ENCODE measurements around the gene KLHL30.

Gene KLHL30

DNA sequence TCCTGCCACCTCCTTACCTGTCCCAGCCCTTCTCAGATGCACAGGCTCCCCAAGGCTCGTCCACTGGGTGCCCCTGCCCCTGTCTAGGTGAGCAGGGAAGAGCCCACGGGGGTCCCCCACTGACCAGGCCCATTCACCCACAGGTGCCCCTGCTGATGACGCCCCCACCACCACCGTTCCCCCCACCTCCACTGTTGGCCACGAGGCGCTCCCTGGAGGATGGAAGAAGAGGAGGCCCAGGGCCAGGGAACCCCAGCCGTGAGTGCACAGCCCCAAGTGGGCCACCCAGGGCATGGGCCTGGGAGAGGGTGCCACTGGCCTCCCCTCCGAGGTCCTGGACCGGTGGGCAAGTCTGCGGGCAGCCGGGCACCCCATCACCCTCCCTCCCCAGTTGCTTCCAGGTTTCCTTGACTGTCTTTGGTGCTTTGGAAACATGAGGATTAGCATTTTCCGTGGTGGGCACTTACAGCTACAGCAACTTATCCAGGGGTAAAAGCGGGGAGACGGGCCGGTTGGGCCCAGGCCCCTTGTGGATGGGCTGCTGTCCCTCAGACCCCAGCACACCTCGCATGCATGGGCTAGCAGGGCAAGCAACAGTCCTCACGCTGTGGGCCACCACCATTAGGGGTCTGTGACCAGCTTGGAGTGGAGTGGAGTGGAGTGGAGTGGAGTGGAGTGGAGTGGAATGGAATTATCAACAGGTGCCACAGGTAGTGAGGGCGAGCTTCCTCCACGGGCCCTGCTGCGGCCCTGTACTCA, 13.2 kb upstream of the KLHL30 start:
- in situ Hi-C loops (cut with MboI; ENCODE audit: low sequenced_read_pairs, unreplicated experiment) = no loop called here
- TF ChIP-seq CTCF (IDR thresholded peaks at IDR 0.05; ENCODE audit: borderline replicate concordance, control extremely low read depth, extremely low read depth, insufficient read depth, missing control alignments) = no peak
- DNase-seq (ENCODE audit: low spot score) = no peak

GRCh38 chr2:238126338-238126737, 12.1 kb upstream of the KLHL30 start:
- in situ Hi-C loops (cut with MboI; ENCODE audit: low sequenced_read_pairs, unreplicated experiment) = no loop called here
- DNase-seq (ENCODE audit: low spot score) = no peak
- TF ChIP-seq CTCF (IDR thresholded peaks at IDR 0.05; ENCODE audit: borderline replicate concordance, control extremely low read depth, extremely low read depth, insufficient read depth, missing control alignments) = no peak

DNA sequence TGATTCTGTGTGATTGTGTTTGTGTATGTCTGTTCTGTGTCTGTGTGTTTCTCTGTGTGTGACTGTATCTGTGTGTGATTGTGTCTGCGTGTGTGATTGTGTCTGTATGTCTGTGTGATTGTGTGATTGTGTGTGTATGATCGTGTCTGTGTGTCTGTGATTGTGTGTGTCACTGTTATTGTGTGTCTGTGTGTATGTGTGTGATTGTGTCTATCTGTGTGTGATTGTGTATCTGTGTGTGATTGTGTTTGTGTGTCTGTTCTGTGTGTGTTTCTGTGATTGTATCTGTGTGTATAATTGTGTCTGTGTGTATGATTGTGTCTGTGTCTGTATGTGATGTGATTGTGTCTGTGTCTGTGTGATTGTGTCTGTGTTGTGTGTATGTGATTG, 11.7 kb upstream of the KLHL30 start:
- DNase-seq (ENCODE audit: low spot score) = no peak
- TF ChIP-seq CTCF (IDR thresholded peaks at IDR 0.05; ENCODE audit: borderline replicate concordance, control extremely low read depth, extremely low read depth, insufficient read depth, missing control alignments) = no peak
- in situ Hi-C loops (cut with MboI; ENCODE audit: low sequenced_read_pairs, unreplicated experiment) = no loop called here

DNA sequence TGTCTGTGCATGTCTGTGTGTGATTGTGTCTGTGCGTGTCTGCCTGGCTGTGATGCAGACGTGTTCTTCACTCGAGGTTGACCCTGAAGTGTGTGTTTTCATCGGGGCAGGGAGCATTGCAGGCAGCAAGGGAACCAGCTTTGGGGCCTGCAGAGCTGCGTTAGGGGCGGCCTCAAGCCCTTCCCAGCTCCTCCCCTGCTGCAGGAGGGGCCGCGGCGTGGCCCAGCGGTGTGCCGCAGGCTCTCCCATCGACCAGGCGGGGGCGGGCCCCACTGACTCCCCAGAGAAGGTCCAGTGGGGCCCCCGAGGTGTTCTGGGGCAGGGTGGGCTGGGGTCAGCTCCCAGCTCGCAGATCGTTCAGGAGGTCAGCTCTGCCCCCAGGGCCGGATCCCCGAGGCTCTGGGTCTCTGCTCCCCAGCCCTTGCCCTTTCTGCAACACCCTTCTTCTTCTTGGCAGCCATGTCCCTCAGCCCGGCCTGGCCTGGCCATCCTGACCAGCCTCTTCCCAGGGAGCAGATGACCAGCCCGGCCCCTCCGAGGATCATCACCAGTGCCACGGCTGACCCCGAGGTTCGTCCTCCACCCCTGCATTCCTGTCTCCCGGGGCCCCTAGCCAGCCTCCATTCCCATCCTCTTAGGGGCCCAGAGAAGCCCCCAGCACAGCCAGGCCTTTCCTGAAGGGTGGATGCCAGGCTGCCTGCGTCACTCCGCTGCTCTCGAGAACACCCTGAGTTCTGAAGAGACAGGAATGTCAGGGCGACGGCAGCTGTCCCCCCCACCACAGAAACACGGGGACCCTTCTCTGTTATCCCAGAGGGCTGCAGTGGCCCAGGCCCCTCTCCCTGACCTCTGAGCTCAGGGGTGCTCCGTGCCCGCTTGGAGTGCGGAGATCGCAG, 11.1 kb upstream of the KLHL30 start:
- in situ Hi-C loops (cut with MboI; ENCODE audit: low sequenced_read_pairs, unreplicated experiment) = no loop called here
- TF ChIP-seq CTCF (IDR thresholded peaks at IDR 0.05; ENCODE audit: borderline replicate concordance, control extremely low read depth, extremely low read depth, insufficient read depth, missing control alignments) = no peak
- no peak for DNase-seq (ENCODE audit: low spot score)

DNA sequence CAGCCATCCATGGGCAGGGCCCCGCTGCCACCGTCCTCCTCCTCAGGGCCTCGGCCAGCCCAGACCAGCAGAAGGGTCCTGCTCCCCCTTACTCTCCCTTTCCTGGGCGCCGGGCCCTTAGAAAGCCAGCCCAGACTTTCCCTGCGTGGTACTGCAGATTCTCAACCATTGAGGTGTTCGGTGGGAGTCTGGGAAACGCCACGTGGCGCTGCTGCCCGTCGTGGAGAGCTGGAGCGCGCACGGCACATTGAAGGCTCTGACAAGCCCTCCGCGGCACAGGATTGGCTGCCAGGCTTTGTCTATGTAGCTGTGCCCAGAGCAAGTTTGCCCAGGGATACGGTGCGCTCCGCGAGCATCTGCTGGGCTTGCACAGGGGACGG, 10.4 kb upstream of the KLHL30 start:
- DNase-seq (ENCODE audit: low spot score) = no peak
- TF ChIP-seq CTCF (IDR thresholded peaks at IDR 0.05; ENCODE audit: borderline replicate concordance, control extremely low read depth, extremely low read depth, insufficient read depth, missing control alignments) = no peak
- in situ Hi-C loops (cut with MboI; ENCODE audit: low sequenced_read_pairs, unreplicated experiment) = no loop called here

- DNase-seq (ENCODE audit: low spot score) = no peak
- in situ Hi-C loops (cut with MboI; ENCODE audit: low sequenced_read_pairs, unreplicated experiment) = no loop called here
- no peak for TF ChIP-seq CTCF (IDR thresholded peaks at IDR 0.05; ENCODE audit: borderline replicate concordance, control extremely low read depth, extremely low read depth, insufficient read depth, missing control alignments)
Observed at GRCh38 chr2:238128534-238129001, 9.9 kb upstream of the KLHL30 start.
